NB4 (cell line): ENCODE results near the gene FOLR2.

ENCODE experiments used
- DNase-seq: peaks from one replicate; pipeline ENCODE4 v3.0.0; 2010; ENCODE audit warnings: low read depth
- H3K4me3 ChIP-seq: one replicate; pipeline ENCODE4 v1.5.1; 2011; ENCODE audit warnings: mild to moderate bottlenecking, low read depth, low read length, moderate library complexity
- CTCF ChIP-seq: IDR thresholded peaks from one replicate; pipeline ENCODE4 v1.5.1; 2012; ENCODE audit warnings: low read depth, low read length
- MAX ChIP-seq: IDR thresholded peaks from 2 replicates; pipeline ENCODE4 v1.6.1; 2011; ENCODE audit warnings: low read depth, low read length
- MYC ChIP-seq: IDR thresholded peaks from 2 replicates; pipeline ENCODE4 v1.6.1; 2011; ENCODE audit warnings: low read depth, low read length
- POLR2A ChIP-seq: IDR thresholded peaks from 2 replicates; pipeline ENCODE4 v1.6.1; 2011; ENCODE audit warnings: mild to moderate bottlenecking; ENCODE audit not compliant: insufficient read length; ENCODE audit errors: extremely low read depth

Gene FOLR2

GRCh38 chr11:72234920-72235319, 18.3 kb downstream of the FOLR2 start:
- no peak for DNase-seq
- TF ChIP-seq MYC: no peak
- no peak for TF ChIP-seq MAX
- TF ChIP-seq POLR2A: no peak
- no peak for TF ChIP-seq CTCF
- H3K4me3 ChIP-seq: no peak overlapping the region

- no peak for DNase-seq
- H3K4me3 ChIP-seq: no peak overlapping the region
- TF ChIP-seq MAX: no peak
- TF ChIP-seq MYC: no peak
- TF ChIP-seq CTCF: no peak
- no peak for TF ChIP-seq POLR2A
Measured at GRCh38 chr11:72235351-72236057, 18.9 kb downstream of the FOLR2 start.

GRCh38 chr11:72236083-72236697, 19.6 kb downstream of the FOLR2 start:
- TF ChIP-seq POLR2A (no peak), MAX (no peak), MYC (no peak), CTCF (no peak)
- DNase-seq: no peak
- no peak overlapping the region for H3K4me3 ChIP-seq

GRCh38 chr11:72236774-72237111, 20.1 kb downstream of the FOLR2 start:
- TF ChIP-seq POLR2A: no peak
- no peak for TF ChIP-seq CTCF
- TF ChIP-seq MYC: no peak
- TF ChIP-seq MAX: no peak
- DNase-seq: no peak
- no peak overlapping the region for H3K4me3 ChIP-seq

- TF ChIP-seq MAX (no peak), CTCF (no peak)
- no peak for DNase-seq
- H3K4me3 ChIP-seq: no peak overlapping the region
Measured at GRCh38 chr11:72237112-72237931, 20.7 kb downstream of the FOLR2 start.
